H9 (cell line): ENCODE results near the gene DOK1. TPM values are rescaled to one million over a fixed set of nuclear protein-coding genes. Genes with fewer than 3 reads are reported as not detected.

ENCODE experiments used
- DNase-seq: peaks from one replicate; pipeline ENCODE4 v3.0.0-alpha.2; 2017
- H2AFZ ChIP-seq: one replicate; pipeline ENCODE4 v1.6.1; 2013; ENCODE audit warnings: mild to moderate bottlenecking, low read length, control low read depth, moderate library complexity
- H2AK5ac ChIP-seq: 2 replicates; pipeline ENCODE4 v1.6.1; 2013; ENCODE audit warnings: low read length, control low read depth, mixed read lengths; ENCODE audit not compliant: insufficient read length
- H2BK120ac ChIP-seq: one replicate; pipeline ENCODE4 v1.6.1; 2013; ENCODE audit warnings: low read depth, mild to moderate bottlenecking, low read length, control low read depth, inconsistent platforms; ENCODE audit not compliant: poor library complexity, severe bottlenecking
- H2BK12ac ChIP-seq: 2 replicates; pipeline ENCODE4 v1.6.1; 2013; ENCODE audit warnings: low read length, control low read depth, mixed read lengths, low read depth; ENCODE audit not compliant: insufficient read length
- H2BK15ac ChIP-seq: 2 replicates; pipeline ENCODE4 v1.6.1; 2013; ENCODE audit warnings: low read depth, low read length, control low read depth
- H2BK20ac ChIP-seq: one replicate; pipeline ENCODE4 v1.6.1; 2013; ENCODE audit warnings: low read depth, mild to moderate bottlenecking, low read length, control low read depth, inconsistent platforms; ENCODE audit not compliant: poor library complexity, severe bottlenecking
- H2BK5ac ChIP-seq: 2 replicates; pipeline ENCODE4 v1.6.1; 2013; ENCODE audit warnings: low read length, control low read depth, mixed read lengths; ENCODE audit not compliant: insufficient read length
- H3K14ac ChIP-seq: 2 replicates; pipeline ENCODE4 v1.6.1; 2013; ENCODE audit warnings: low read length, control low read depth; ENCODE audit not compliant: insufficient read depth
- H3K18ac ChIP-seq: 2 replicates; pipeline ENCODE4 v1.6.1; 2013; ENCODE audit warnings: low read depth, mild to moderate bottlenecking, mixed read lengths, low read length, control low read depth; ENCODE audit not compliant: insufficient read length
- H3K23ac ChIP-seq: 2 replicates; pipeline ENCODE4 v1.6.1; 2013; ENCODE audit warnings: low read length, control low read depth, mixed read lengths, low read depth; ENCODE audit not compliant: insufficient read length
- H3K23me2 ChIP-seq: 2 replicates; pipeline ENCODE4 v1.6.1; 2013; ENCODE audit warnings: low read depth, mild to moderate bottlenecking, mixed read lengths, low read length, control low read depth; ENCODE audit not compliant: insufficient read length, poor library complexity, severe bottlenecking
- H3K27ac ChIP-seq: 2 replicates; pipeline ENCODE4 v1.5.1; 2013; ENCODE audit warnings: low read length, control low read depth, mixed read lengths, low read depth; ENCODE audit not compliant: insufficient read length
- H3K27me3 ChIP-seq: 2 replicates; pipeline ENCODE4 v1.6.1; 2013; ENCODE audit warnings: low read length, control low read depth, inconsistent platforms; ENCODE audit not compliant: insufficient read depth
- H3K4ac ChIP-seq: 2 replicates; pipeline ENCODE4 v1.6.1; 2013; ENCODE audit warnings: low read depth, mild to moderate bottlenecking, control low read depth, inconsistent platforms, low read length, moderate library complexity
- H3K4me1 ChIP-seq: 2 replicates; pipeline ENCODE4 v1.6.1; 2013; ENCODE audit warnings: low read length, control low read depth, inconsistent platforms; ENCODE audit not compliant: insufficient read depth
- H3K4me2 ChIP-seq: 2 replicates; pipeline ENCODE4 v1.6.1; 2013; ENCODE audit warnings: low read length, control low read depth, mixed read lengths; ENCODE audit not compliant: insufficient read length, insufficient read depth
- H3K56ac ChIP-seq: 2 replicates; pipeline ENCODE4 v1.6.1; 2013; ENCODE audit warnings: low read depth, mild to moderate bottlenecking, mixed read lengths, low read length, control low read depth; ENCODE audit not compliant: insufficient read length
- H3K79me1 ChIP-seq: 2 replicates; pipeline ENCODE4 v1.6.1; 2013; ENCODE audit warnings: low read depth, mild to moderate bottlenecking, moderate library complexity, low read length, control low read depth, inconsistent platforms; ENCODE audit not compliant: insufficient read depth, poor library complexity, severe bottlenecking
- H3K79me2 ChIP-seq: 2 replicates; pipeline ENCODE4 v1.6.1; 2013; ENCODE audit warnings: low read length, control low read depth, inconsistent platforms; ENCODE audit not compliant: insufficient read depth
- H3K9ac ChIP-seq: 2 replicates; pipeline ENCODE4 v1.6.1; 2013; ENCODE audit warnings: low read length, control low read depth, mixed read lengths; ENCODE audit not compliant: insufficient read length; ENCODE audit errors: extremely low read depth
- H3K9me3 ChIP-seq: one replicate; pipeline ENCODE4 v1.6.1; 2013; ENCODE audit warnings: low read depth, low read length, inconsistent platforms; ENCODE audit not compliant: control insufficient read depth
- H3T11ph ChIP-seq: one replicate; pipeline ENCODE4 v1.6.1; 2013; ENCODE audit warnings: mild to moderate bottlenecking, low read length, control low read depth, inconsistent platforms
- H4K20me1 ChIP-seq: one replicate; pipeline ENCODE4 v1.6.1; 2013; ENCODE audit not compliant: control insufficient read depth, insufficient read length, insufficient read depth
- H4K5ac ChIP-seq: 2 replicates; pipeline ENCODE4 v1.6.1; 2013; ENCODE audit warnings: low read depth, mild to moderate bottlenecking, mixed read lengths, low read length, control low read depth; ENCODE audit not compliant: insufficient read length
- H4K8ac ChIP-seq: replicated peaks from 2 replicates; pipeline ENCODE4 v1.6.1; 2013; ENCODE audit warnings: low read length, control low read depth, mixed read lengths, low read depth; ENCODE audit not compliant: insufficient read length
- H4K91ac ChIP-seq: 2 replicates; pipeline ENCODE4 v1.6.1; 2013; ENCODE audit warnings: low read depth, mild to moderate bottlenecking, moderate library complexity, mixed read lengths, low read length, control low read depth; ENCODE audit not compliant: insufficient read length
- H3K27ac Mint-ChIP-seq, 3 experiments: 2 replicates in 2 of 3; 3 replicates in 1 of 3; pipeline ENCODE4 v1.8.0; 2020 to 2021; ENCODE audit warnings: mixed read lengths in 3 of 3, mild to moderate bottlenecking in 1 of 3, moderate library complexity in 1 of 3
- H3K27me3 Mint-ChIP-seq: 2 replicates; pipeline ENCODE4 v1.8.0; 2021; ENCODE audit warnings: low read depth, mild to moderate bottlenecking, moderate library complexity, mixed read lengths
- H3K36me3 Mint-ChIP-seq, 3 experiments: 2 replicates in 2 of 3; 3 replicates in 1 of 3; pipeline ENCODE4 v1.8.0; 2020 to 2021; ENCODE audit warnings: low read depth in 3 of 3, mixed read lengths in 3 of 3; ENCODE audit not compliant: insufficient read depth in 1 of 3
- H3K4me1 Mint-ChIP-seq, 2 experiments: 2 replicates each; pipeline ENCODE4 v1.8.0; 2020; ENCODE audit warnings: mixed read lengths in 2 of 2
- H3K4me3 Mint-ChIP-seq, 2 experiments: 2 replicates in 1 of 2; 3 replicates in 1 of 2; pipeline ENCODE4 v1.8.0; 2020 to 2021; ENCODE audit warnings: mild to moderate bottlenecking in 2 of 2, mixed read lengths in 2 of 2, moderate library complexity in 1 of 2
- H3K9me3 Mint-ChIP-seq, 2 experiments: 2 replicates in 1 of 2; 3 replicates in 1 of 2; pipeline ENCODE4 v1.8.0; 2020; ENCODE audit warnings: mild to moderate bottlenecking in 2 of 2, mixed read lengths in 2 of 2, moderate library complexity in 1 of 2
- WGBS: extraction: QIAGEN DNeasy Blood & Tissue Kit; methylation state at CpG from one replicate; pipeline ENCODE4 v1.1.7; 2013; ENCODE audit warnings: missing lambda C conversion rate, low lambda C conversion rate, mixed read lengths; ENCODE audit not compliant: insufficient read length; ENCODE audit errors: extremely low coverage; 5-methylcytosine and 5-hydroxymethylcytosine counted together
- total RNA-seq: library from RNA; stranded (reverse); gene quantifications from 2 replicates; pipeline ENCODE4 v1.2.1, GENCODE V29; 2021
- TF ChIP-seq, protein P1 (sequence below): fragments of 200-600 bp; sonication (generic); conservative IDR thresholded peaks from 3 replicates; pipeline ENCODE4 v1.8.0; 2021; ENCODE audit warnings: antibody characterized with exemption, mild to moderate bottlenecking

Gene DOK1
- total RNA-seq, 1 experiment from 2014 or later, result 16.0 TPM

GRCh38 chr2:74512744-74513604 is 41.5 kb upstream of the DOK1 start:
- Histone ChIP-seq H3K56ac (no peak overlapping the region), H3K79me1 (no peaks in the 10 kb centered on the region), H3T11ph (no peak overlapping the region), H4K8ac (no peak overlapping the region), H2BK15ac (no peak overlapping the region), H3K18ac (no peak overlapping the region), H3K9me3 (no peaks in the 10 kb centered on the region), H3K79me2 (no peaks in the 10 kb centered on the region), H3K27me3 (peaks cover 76% of the 10 kb centered on the region), H4K5ac (no peak overlapping the region), H3K4me1 (no peaks in the 10 kb centered on the region), H4K91ac (no peak overlapping the region), H3K14ac (no peak overlapping the region; the same call in 1 of the 2 replicates), H3K4me2 (peak overlapping the region; percentile 49), H2AFZ (no peak overlapping the region), H3K23me2 (peaks cover 23% of the 10 kb centered on the region), H3K23ac (no peak overlapping the region), H2BK12ac (no peak overlapping the region), H2AK5ac (no peak overlapping the region), H2BK5ac (no peak overlapping the region), H2BK120ac (no peak overlapping the region), H3K27ac (no peak overlapping the region), H4K20me1 (no peaks in the 10 kb centered on the region), H3K4ac (no peak overlapping the region), H3K9ac (no peak overlapping the region), H2BK20ac (no peak overlapping the region)
- Mint-ChIP-seq H3K4me3 (peak overlapping the region; percentile 34 to 74), H3K36me3 (peaks cover 5 to 8% (median 6%) of the 10 kb centered on the region in 3 experiments; a peak in 6 of 7 replicates), H3K27me3 (peaks cover 94% of the 10 kb centered on the region), H3K27ac (no peak overlapping the region), H3K4me1 (peaks cover 20 to 23% of the 10 kb centered on the region in 2 experiments), H3K9me3 (peaks cover 13 to 17% of the 10 kb centered on the region in 2 experiments)
- TF ChIP-seq, protein P1, sequence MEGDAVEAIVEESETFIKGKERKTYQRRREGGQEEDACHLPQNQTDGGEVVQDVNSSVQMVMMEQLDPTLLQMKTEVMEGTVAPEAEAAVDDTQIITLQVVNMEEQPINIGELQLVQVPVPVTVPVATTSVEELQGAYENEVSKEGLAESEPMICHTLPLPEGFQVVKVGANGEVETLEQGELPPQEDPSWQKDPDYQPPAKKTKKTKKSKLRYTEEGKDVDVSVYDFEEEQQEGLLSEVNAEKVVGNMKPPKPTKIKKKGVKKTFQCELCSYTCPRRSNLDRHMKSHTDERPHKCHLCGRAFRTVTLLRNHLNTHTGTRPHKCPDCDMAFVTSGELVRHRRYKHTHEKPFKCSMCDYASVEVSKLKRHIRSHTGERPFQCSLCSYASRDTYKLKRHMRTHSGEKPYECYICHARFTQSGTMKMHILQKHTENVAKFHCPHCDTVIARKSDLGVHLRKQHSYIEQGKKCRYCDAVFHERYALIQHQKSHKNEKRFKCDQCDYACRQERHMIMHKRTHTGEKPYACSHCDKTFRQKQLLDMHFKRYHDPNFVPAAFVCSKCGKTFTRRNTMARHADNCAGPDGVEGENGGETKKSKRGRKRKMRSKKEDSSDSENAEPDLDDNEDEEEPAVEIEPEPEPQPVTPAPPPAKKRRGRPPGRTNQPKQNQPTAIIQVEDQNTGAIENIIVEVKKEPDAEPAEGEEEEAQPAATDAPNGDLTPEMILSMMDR, result no peak
- no peak for DNase-seq
- WGBS, result no CpG with 5 or more reads among the region's 36 CpGs
